Measurements from ENCODE around the gene PSMC1. TPM values are rescaled to one million over a fixed set of nuclear protein-coding genes. Genes with fewer than 3 reads are reported as not detected.

The PSMC1 gene
- total and polyA plus RNA-seq, 10 of the 15 experiments (the other 5 are each of a cell fraction or from before 2014, with no cell fraction given): 97.4 to 286 (median 209) TPM

GRCh38 chr14:90294872-90295271 lies 38.5 kb downstream of the PSMC1 start (continued):
- TF ChIP-seq PKNOX1 (IDR thresholded peaks at IDR 0.05) (no peak), E2F8 (IDR thresholded peaks at IDR 0.05; ENCODE audit: low read depth, partially characterized antibody) (no peak), SKIL (IDR thresholded peaks at IDR 0.05; ENCODE audit: low read depth, poor library complexity, severe bottlenecking) (no peak)

- H3K36me3 ChIP-seq (ENCODE audit: control insufficient read depth in 2 of 2, insufficient read depth in 2 of 2, low read length in 1 of 2): peaks cover 5 to 8% of the 10 kb centered on the region in 2 experiments
- H3K79me2 ChIP-seq (ENCODE audit: control insufficient read depth, insufficient read depth, low read length): no peaks in the 10 kb centered on the region
- no peaks in the 10 kb centered on the region for H3K9me3 ChIP-seq (replicated peaks; ENCODE audit: control insufficient read depth, insufficient read depth, low read length)
- WGBS (ENCODE audit: insufficient coverage, insufficient replicate concordance, low lambda C conversion rate, missing lambda C conversion rate): 100% methylated on average over 5 of the region's 5 CpGs
- no TSS peak for BruUV-seq (replicated peaks)
- H3K4me2 ChIP-seq (ENCODE audit: control insufficient read depth, insufficient read depth): no peak overlapping the region
- ChIA-PET CTCF (interaction anchor here (0.7 kb wide), 1 partner anchor 103 kb away, joined by 3 read pairs; no protein-coding TSS in a partner anchor), SMC1A (ENCODE audit: uncharacterized antibody, unreplicated experiment) (no interaction called here), RAD21 (ENCODE audit: unreplicated experiment) (no interaction called here), POLR2A (no interaction called here)
- no peaks in the 10 kb centered on the region for H3K4me1 ChIP-seq (ENCODE audit: control insufficient read depth, insufficient read depth, low read length)
- H3K27ac ChIP-seq (ENCODE audit: control insufficient read depth, insufficient read depth): no peak overlapping the region
- H2AFZ ChIP-seq (ENCODE audit: control insufficient read depth, low read depth, low read length): no peak overlapping the region
- in situ Hi-C loops (cut with MboI): no loop called here
- no peaks in the 10 kb centered on the region for H3K27me3 ChIP-seq (replicated peaks in 1 of 2; ENCODE audit: control insufficient read depth in 2 of 2, insufficient read depth in 2 of 2, low read length in 1 of 2)
- intact Hi-C loops (cut with micrococcal nuclease; ENCODE audit: unreplicated experiment): no loop called here
- H3K9ac ChIP-seq (ENCODE audit: control insufficient read depth, insufficient read depth, low read length): no peak overlapping the region
- no peaks in the 10 kb centered on the region for H4K20me1 ChIP-seq (ENCODE audit: control insufficient read depth, insufficient read depth)
- ATAC-seq (no peak), FAIRE-seq (no peak), DNase-seq (ENCODE audit: low read depth, low spot score) (no peak)
- no peak overlapping the region for H3K4me3 ChIP-seq
- TF ChIP-seq CUX1 (IDR thresholded peaks at IDR 0.05; ENCODE audit: insufficient replicate concordance, low read depth, low read length) (no peak), HSF1 (IDR thresholded peaks at IDR 0.05; ENCODE audit: low read depth, low read length) (no peak), NBN (IDR thresholded peaks at IDR 0.05) (no peak), IKZF1 (conservative IDR thresholded peaks at IDR 0.05) (no peak), SREBF1 (IDR thresholded peaks at IDR 0.05; ENCODE audit: low read length) (no peak)
Observed at GRCh38 chr14:90295870-90296516, 39.6 kb downstream of the PSMC1 start.
